AG04449 (cell line): ENCODE data around the gene TFAP2E.
A peak's percentile ranks its signal among the peaks of the same experiment; 100 is the strongest.

Experiments
- CTCF ChIA-PET: fragments of 350-600 bp; formaldehyde crosslinking; extraction: SDS; loops from one replicate; lab custom pipeline; 2021; ENCODE audit warnings: antibody characterized with exemption; lab: Yijun Ruan, JAX
- POLR2A ChIA-PET: fragments of 400-600, 350-600 bp; formaldehyde crosslinking; extraction: SDS; loops from one replicate; lab custom pipeline; 2020; ENCODE audit warnings: antibody characterized with exemption, inconsistent platforms; lab: Yijun Ruan, JAX
- DNase-seq: peaks from one replicate; pipeline ENCODE4 v3.0.0-alpha.2; 2010; ENCODE audit warnings: low read depth, low spot score
- H3K4me3 ChIP-seq: 2 replicates; pipeline ENCODE4 v1.5.1; 2011; ENCODE audit warnings: low read depth, mild to moderate bottlenecking, control low read depth, low read length
- CTCF ChIP-seq: IDR thresholded peaks from one replicate; pipeline ENCODE4 v1.5.1; 2011; ENCODE audit warnings: mild to moderate bottlenecking, moderate library complexity, low read length, control low read depth, inconsistent platforms; ENCODE audit not compliant: insufficient read depth; ENCODE audit errors: missing control alignments

The TFAP2E gene

GRCh38 chr1:35565742-35566133 is 7.4 kb upstream of the TFAP2E start:
- TF ChIP-seq CTCF = no peak
- ChIA-PET POLR2A (interaction anchor here (1.4 kb wide), 1 partner anchor 114 kb away, joined by 7 read pairs; no protein-coding TSS in a partner anchor), CTCF (interaction anchor here (1.1 to 13.4 kb wide), 15 partner anchors 8 to 713 kb away, joined by 3 to 657 read pairs (median 10); partner anchors contain the start of genes CLSPN, KIAA0319L, NCDN and TFAP2E)
- no peak for DNase-seq
- H3K4me3 ChIP-seq = no peak overlapping the region

- no peak overlapping the region for H3K4me3 ChIP-seq
- ChIA-PET POLR2A (no interaction called here), CTCF (interaction anchor here (0.8 to 13.4 kb wide), 38 partner anchors 8 to 241 kb away, joined by 3 to 657 read pairs (median 6); partner anchors contain the start of genes CLSPN and KIAA0319L)
- no peak for TF ChIP-seq CTCF
- DNase-seq = no peak
Measured at GRCh38 chr1:35567947-35568558, 5.1 kb upstream of the TFAP2E start.

GRCh38 chr1:35568975-35569395 is 4.1 kb upstream of the TFAP2E start:
- no peak for DNase-seq
- ChIA-PET POLR2A (interaction anchor here (0.6 to 1.0 kb wide), 4 partner anchors 11 to 587 kb away, joined by 3 to 4 read pairs (median 3); partner anchors contain the start of genes KIAA0319L, MAP7D1 and NCDN), CTCF (interaction anchor here (0.7 to 13.4 kb wide), 52 partner anchors 9 to 240 kb away, joined by 3 to 657 read pairs (median 4); partner anchors contain the start of genes CLSPN and KIAA0319L)
- H3K4me3 ChIP-seq = no peak overlapping the region
- peak; percentile 89 for TF ChIP-seq CTCF

GRCh38 chr1:35569936-35570335 is 3.2 kb upstream of the TFAP2E start:
- no peak for TF ChIP-seq CTCF
- POLR2A ChIA-PET = interaction anchor here (1.1 kb wide), 1 partner anchor 15 kb away, joined by 3 read pairs; no protein-coding TSS in a partner anchor
- DNase-seq = no peak
- CTCF ChIA-PET = interaction anchor here (1.0 to 13.4 kb wide), 4 partner anchors 146 to 205 kb away, joined by 3 to 657 read pairs (median 48); partner anchors contain the start of gene C1orf216
- no peak overlapping the region for H3K4me3 ChIP-seq

- CTCF ChIA-PET = interaction anchor here (1.0 to 13.4 kb wide), 8 partner anchors 23 to 204 kb away, joined by 3 to 657 read pairs (median 10); partner anchors contain the start of genes C1orf216 and CLSPN
- no peak overlapping the region for H3K4me3 ChIP-seq
- no peak for TF ChIP-seq CTCF
- POLR2A ChIA-PET = interaction anchor here (1.1 kb wide), 2 partner anchors 14 to 199 kb away, joined by 3 read pairs; partner anchors contain the start of gene CLSPN
- no peak for DNase-seq
Measured at GRCh38 chr1:35570589-35571137, 2.5 kb upstream of the TFAP2E start.
